B cell (primary cell): Measurements from ENCODE around the gene IST1. TPM values are rescaled to one million over a fixed set of nuclear protein-coding genes. Genes with fewer than 3 reads are reported as not detected.
A peak's percentile ranks its signal among the peaks of the same experiment; 100 is the strongest.

Source experiments
- ATAC-seq: fragments of 200-7000 bp; cut with Tn5 transposase; one replicate; pipeline ENCODE4 v1.10.0; 2021; ENCODE audit warnings: low read depth, mild to moderate bottlenecking, moderate number of reproducible peaks, moderate library complexity
- CTCF ChIA-PET: fragments of 350-600 bp; sonication (Branson Sonifier 250); formaldehyde crosslinking; loops from one replicate; lab custom pipeline; 2021; ENCODE audit warnings: antibody characterized with exemption, inconsistent platforms; lab: Charles Lee
- POLR2A ChIA-PET: fragments of 350-600 bp; sonication (Branson Sonifier 250); formaldehyde crosslinking; loops from one replicate; lab custom pipeline; 2021; ENCODE audit warnings: antibody characterized with exemption; lab: Charles Lee
- DNase-seq: peaks from one replicate; pipeline ENCODE4 v3.0.0; 2013
- H2AFZ ChIP-seq: 2 replicates; pipeline ENCODE4 v1.6.1; 2012; ENCODE audit warnings: mild to moderate bottlenecking, low read depth, low read length; ENCODE audit not compliant: insufficient read depth, poor library complexity, severe bottlenecking
- H3K27ac ChIP-seq, 2 donors: 1 replicate in 1 of 2; 2 replicates in 1 of 2; pipeline ENCODE4 v1.5.1; 2012 to 2013; ENCODE audit warnings: low read length in 2 of 2, mild to moderate bottlenecking in 2 of 2, moderate library complexity in 1 of 2
- H3K27me3 ChIP-seq, 4 experiments: fragments of 200-600 bp in 1 of 4; sonication (generic) in 1 of 4; replicated peaks in 1 of 4; 1 replicate in 2 of 4; 2 replicates in 2 of 4; pipeline versions ENCODE4 v1.6.1 to v1.7.0; 2013 to 2016; ENCODE audit warnings: low read length in 3 of 4, mild to moderate bottlenecking in 2 of 4, mixed read lengths in 1 of 4, moderate library complexity in 1 of 4; ENCODE audit not compliant: insufficient read depth in 4 of 4, control insufficient read depth in 3 of 4; ENCODE audit errors: control extremely low read depth in 1 of 4
- H3K36me3 ChIP-seq, 2 experiments: replicated peaks in 1 of 2; 1 replicate in 1 of 2; 2 replicates in 1 of 2; pipeline versions ENCODE4 v1.6.1 to v1.7.1; 2013; ENCODE audit warnings: low read length in 1 of 2; ENCODE audit not compliant: insufficient read depth in 2 of 2, control insufficient read depth in 1 of 2; ENCODE audit errors: control extremely low read depth in 1 of 2, extremely low read depth in 1 of 2
- H3K4me1 ChIP-seq, 2 donors: fragments of 200-600 bp in 1 of 2; sonication (generic) in 1 of 2; 1 replicate in 1 of 2; 2 replicates in 1 of 2; pipeline versions ENCODE4 v1.5.1 to v1.6.1; 2013 to 2017; ENCODE audit warnings: low read length in 2 of 2; ENCODE audit not compliant: control insufficient read depth in 2 of 2, insufficient read depth in 2 of 2
- H3K4me2 ChIP-seq: replicated peaks from 2 replicates; pipeline ENCODE3; 2012; ENCODE audit warnings: mild to moderate bottlenecking, low read depth, low read length; ENCODE audit not compliant: poor library complexity, severe bottlenecking
- H3K4me3 ChIP-seq, 5 experiments: fragments of 200-600 bp in 1 of 5; sonication (generic) in 1 of 5; 1 replicate in 3 of 5; 2 replicates in 2 of 5; pipeline versions ENCODE4 v1.5.1 to v1.7.0; 2011 to 2016; ENCODE audit warnings: low read length in 4 of 5, mild to moderate bottlenecking in 4 of 5, low read depth in 2 of 5, control low read depth in 1 of 5, moderate library complexity in 1 of 5; ENCODE audit not compliant: insufficient read depth in 1 of 5; ENCODE audit errors: control extremely low read depth in 1 of 5, extremely low read depth in 1 of 5
- H3K79me2 ChIP-seq: fragments of 200-600 bp; sonication (generic); one replicate; pipeline ENCODE4 v1.6.0; 2016; ENCODE audit warnings: low read length; ENCODE audit not compliant: control insufficient read depth, insufficient read depth
- H3K9ac ChIP-seq: fragments of 200-600 bp; sonication (generic); 2 replicates; pipeline ENCODE4 v1.6.1; 2017; ENCODE audit warnings: mild to moderate bottlenecking, low read length, moderate library complexity
- H3K9me3 ChIP-seq, 3 donors: one replicate each; pipeline versions ENCODE4 v1.6.1 to v1.7.1; 2013; ENCODE audit warnings: low read length in 2 of 3; ENCODE audit not compliant: control insufficient read depth in 2 of 3, insufficient read depth in 1 of 3; ENCODE audit errors: control extremely low read depth in 1 of 3
- H4K20me1 ChIP-seq: 2 replicates; pipeline ENCODE4 v1.6.0; 2012; ENCODE audit warnings: mild to moderate bottlenecking, low read length; ENCODE audit not compliant: insufficient read depth, control insufficient read depth, poor library complexity, severe bottlenecking
- H3K27ac Mint-ChIP-seq: one replicate; pipeline ENCODE4 v1.8.0; 2021; ENCODE audit warnings: mixed read lengths
- H3K27me3 Mint-ChIP-seq: one replicate; pipeline ENCODE4 v1.8.0; 2021; ENCODE audit warnings: mixed read lengths
- H3K4me1 Mint-ChIP-seq: one replicate; pipeline ENCODE4 v1.8.0; 2021; ENCODE audit warnings: mixed read lengths
- H3K4me3 Mint-ChIP-seq: one replicate; pipeline ENCODE4 v1.8.0; 2021; ENCODE audit warnings: mixed read lengths
- H3K9me3 Mint-ChIP-seq: one replicate; pipeline ENCODE4 v1.8.0; 2022; ENCODE audit warnings: mixed read lengths; ENCODE audit not compliant: insufficient read depth
- EZH2 ChIP-seq: IDR thresholded peaks from 2 replicates; pipeline ENCODE4 v1.6.1; 2012; ENCODE audit warnings: borderline replicate concordance, low read depth, mild to moderate bottlenecking, moderate library complexity, low read length; ENCODE audit not compliant: insufficient read depth, poor library complexity, severe bottlenecking
- WGBS: methylation state at CpG from one replicate; pipeline ENCODE4 v1.1.5; 2013; ENCODE audit warnings: missing lambda C conversion rate; ENCODE audit not compliant: insufficient coverage; 5-methylcytosine and 5-hydroxymethylcytosine counted together
- intact Hi-C: fragments of 100-400 bp; cut with micrococcal nuclease; formaldehyde crosslinking; loops from one replicate; pipeline ENCODE4 v1.10.0; 2022
- polyA minus RNA-seq: library from RNA; depleted of rRNA, polyadenylated mRNA; stranded (reverse); fragments of >200 nt; gene quantifications from 2 replicates; pipeline ENCODE4 v1.2.3, GENCODE V29; 2012
- polyA plus RNA-seq: library from polyadenylated mRNA; depleted of rRNA; stranded (reverse); fragments of >200 nt; gene quantifications from 2 replicates; pipeline ENCODE4 v1.2.3, GENCODE V29; 2012
- total RNA-seq, 2 donors: library from RNA; stranded (reverse); fragments of 120-200 nt in 1 of 2; gene quantifications; 1 replicate in 1 of 2; 2 replicates in 1 of 2; pipeline versions ENCODE4 v1.2.3 to v1.2.4, GENCODE V29; 2013 to 2022
- TF ChIP-seq, protein P1 (sequence below): fragments of 200-600 bp; IDR thresholded peaks from one replicate; pipeline ENCODE4 v1.8.0; 2022; ENCODE audit warnings: antibody characterized with exemption, mild to moderate bottlenecking

The IST1 gene
- total RNA-seq (268 and 302 TPM in 2 replicates), polyA plus RNA-seq (182 and 318 TPM in 2 replicates), polyA minus RNA-seq (117 and 147 TPM in 2 replicates)
- total RNA-seq (2013): 209 TPM

DNA sequence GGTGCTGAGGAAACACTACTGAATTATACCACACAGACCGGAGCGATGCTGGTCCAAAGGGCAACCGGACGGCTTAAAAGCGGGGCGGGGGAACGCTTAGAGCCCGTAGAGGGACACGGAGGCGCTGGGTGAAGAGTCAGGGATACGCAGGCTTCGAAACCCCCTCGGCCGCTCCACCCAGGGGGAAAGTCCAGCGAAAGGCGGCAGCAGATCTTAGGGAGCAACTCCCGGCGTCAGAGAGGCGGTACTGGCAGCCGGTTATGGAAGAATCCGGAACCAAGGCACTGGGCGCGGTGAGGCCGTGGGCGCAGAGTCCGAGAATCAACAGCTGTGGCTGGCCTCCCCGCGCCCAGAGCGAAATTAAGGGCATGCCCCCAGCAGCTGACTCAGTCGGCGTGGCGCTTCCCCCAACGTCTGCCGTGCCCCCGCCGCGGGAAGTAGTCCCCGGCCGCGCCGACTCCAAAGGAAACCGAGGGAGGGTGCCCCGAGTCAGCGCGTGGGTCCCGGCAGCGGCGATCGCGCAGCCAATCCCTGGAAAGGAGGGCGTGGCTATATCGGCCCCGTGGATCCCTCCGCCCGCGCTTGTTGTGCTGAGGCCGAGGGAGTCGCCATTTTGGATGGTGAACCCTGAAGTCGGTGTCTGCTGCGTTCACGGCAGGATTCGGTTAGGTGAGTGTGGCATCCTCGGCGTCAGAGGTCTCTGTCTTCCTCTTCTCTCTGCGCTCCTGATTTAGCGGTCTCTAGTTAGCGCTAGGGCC, at the start of gene IST1:
TSS of gene IST1 (plus strand) at position 611 of the 758 bp plus-strand sequence. CDS start 20,110 bp downstream, outside the sequence.
- Histone ChIP-seq H2AFZ (peak within 1 kb of the TSS; percentile 83), H3K4me1 (peaks cover 16 to 39% of the 10 kb centered on the region in 2 donors), H3K9me3 (no peaks in the 10 kb centered on the region), H3K27me3 (no peaks in the 10 kb centered on the region), H3K79me2 (peaks cover 63% of the 10 kb centered on the region), H3K4me2 (peak within 1 kb of the TSS; percentile 90), H3K9ac (peak within 1 kb of the TSS; percentile 96), H4K20me1 (peaks cover 25% of the 10 kb centered on the region), H3K36me3 (no peaks in the 10 kb centered on the region), H3K27ac (peak within 1 kb of the TSS; percentile 83 to 88), H3K4me3 (peak within 1 kb of the TSS; percentile 93 to 100 (median 99))
- intact Hi-C loops: loop anchor here (1.0 to 5.0 kb wide), 9 partner anchors 11 to 333 kb away; partner anchors contain the start of genes DHODH, DHX38, PHLPP2 and TXNL4B
- Mint-ChIP-seq H3K4me1 (peaks cover 22% of the 10 kb centered on the region), H3K27ac (peak within 1 kb of the TSS; percentile 98), H3K27me3 (no peaks in the 10 kb centered on the region), H3K4me3 (peak within 1 kb of the TSS; percentile 97), H3K9me3 (no peaks in the 10 kb centered on the region)
- under 1% methylated on average over 64 of the region's 67 CpGs for WGBS
- DNase-seq (peak; percentile 98), ATAC-seq (peak; percentile 91)
- POLR2A ChIA-PET: interaction anchor here (0.6 to 4.9 kb wide), 5 partner anchors 11 to 330 kb away, joined by 3 to 37 read pairs (median 10); partner anchors contain the start of genes AP1G1 and ZNF821
- CTCF ChIA-PET: interaction anchor here (1.5 to 8.1 kb wide), 3 partner anchors 11 to 110 kb away, joined by 3 to 69 read pairs (median 4); partner anchors contain the start of gene ZNF821
- TF ChIP-seq EZH2: no peak
- TF ChIP-seq, protein P1, sequence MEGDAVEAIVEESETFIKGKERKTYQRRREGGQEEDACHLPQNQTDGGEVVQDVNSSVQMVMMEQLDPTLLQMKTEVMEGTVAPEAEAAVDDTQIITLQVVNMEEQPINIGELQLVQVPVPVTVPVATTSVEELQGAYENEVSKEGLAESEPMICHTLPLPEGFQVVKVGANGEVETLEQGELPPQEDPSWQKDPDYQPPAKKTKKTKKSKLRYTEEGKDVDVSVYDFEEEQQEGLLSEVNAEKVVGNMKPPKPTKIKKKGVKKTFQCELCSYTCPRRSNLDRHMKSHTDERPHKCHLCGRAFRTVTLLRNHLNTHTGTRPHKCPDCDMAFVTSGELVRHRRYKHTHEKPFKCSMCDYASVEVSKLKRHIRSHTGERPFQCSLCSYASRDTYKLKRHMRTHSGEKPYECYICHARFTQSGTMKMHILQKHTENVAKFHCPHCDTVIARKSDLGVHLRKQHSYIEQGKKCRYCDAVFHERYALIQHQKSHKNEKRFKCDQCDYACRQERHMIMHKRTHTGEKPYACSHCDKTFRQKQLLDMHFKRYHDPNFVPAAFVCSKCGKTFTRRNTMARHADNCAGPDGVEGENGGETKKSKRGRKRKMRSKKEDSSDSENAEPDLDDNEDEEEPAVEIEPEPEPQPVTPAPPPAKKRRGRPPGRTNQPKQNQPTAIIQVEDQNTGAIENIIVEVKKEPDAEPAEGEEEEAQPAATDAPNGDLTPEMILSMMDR: no peak
